GM10248 (cell line): ENCODE results near the gene FAM107B.

Source experiments
- CTCF ChIA-PET: fragments of 300-600 bp; sonication (Branson Sonifier 250); formaldehyde crosslinking; extraction: SDS; loops from one replicate; lab custom pipeline; 2021; ENCODE audit warnings: antibody characterized with exemption; lab: Yijun Ruan, JAX
- POLR2A ChIA-PET: fragments of 350-650 bp; sonication (Branson Sonifier 250); formaldehyde crosslinking; extraction: SDS; loops from one replicate; lab custom pipeline; 2020; ENCODE audit warnings: antibody characterized with exemption; lab: Yijun Ruan, JAX
- DNase-seq: peaks from one replicate; pipeline ENCODE4 v3.0.0; 2012; ENCODE audit errors: extremely low spot score
- CTCF ChIP-seq: IDR thresholded peaks from 2 replicates; pipeline ENCODE4 v1.5.1; 2012; ENCODE audit warnings: mild to moderate bottlenecking, low read depth; ENCODE audit errors: extremely low read depth, missing control alignments, control extremely low read depth

The FAM107B gene

GRCh38 chr10:14616465-14616864, 158.2 kb downstream of the FAM107B start:
- POLR2A ChIA-PET: no interaction called here
- TF ChIP-seq CTCF: no peak
- CTCF ChIA-PET: interaction anchor here (1.1 kb wide), 1 partner anchor 34 kb away, joined by 4 read pairs; no protein-coding TSS in a partner anchor
- DNase-seq: no peak

- TF ChIP-seq CTCF: no peak
- POLR2A ChIA-PET: no interaction called here
- CTCF ChIA-PET: interaction anchor here (3.8 kb wide), 1 partner anchor 11 kb away, joined by 13 read pairs; no protein-coding TSS in a partner anchor
- no peak for DNase-seq
Measured at GRCh38 chr10:14613588-14613920, 161.1 kb downstream of the FAM107B start.

GRCh38 chr10:14612873-14613587, 161.7 kb downstream of the FAM107B start:
- ChIA-PET CTCF (interaction anchor here (3.8 kb wide), 1 partner anchor 11 kb away, joined by 13 read pairs; no protein-coding TSS in a partner anchor), POLR2A (no interaction called here)
- TF ChIP-seq CTCF: no peak
- DNase-seq: no peak

- TF ChIP-seq CTCF: no peak
- ChIA-PET CTCF (interaction anchor here (0.7 to 3.8 kb wide), 3 partner anchors 12 to 114 kb away, joined by 3 to 13 read pairs (median 3); no protein-coding TSS in a partner anchor), POLR2A (no interaction called here)
- DNase-seq: no peak
Measured at GRCh38 chr10:14611968-14612693, 162.6 kb downstream of the FAM107B start.

- POLR2A ChIA-PET: no interaction called here
- DNase-seq: no peak
- CTCF ChIA-PET: interaction anchor here (0.8 to 1.4 kb wide), 4 partner anchors 14 to 269 kb away, joined by 3 to 4 read pairs (median 4); partner anchors contain the start of gene SUV39H2
- no peak for TF ChIP-seq CTCF
Measured at GRCh38 chr10:14609178-14609577, 165.5 kb downstream of the FAM107B start.

- CTCF ChIA-PET: interaction anchor here (1.0 to 1.4 kb wide), 2 partner anchors 40 to 215 kb away, joined by 3 to 4 read pairs; no protein-coding TSS in a partner anchor
- POLR2A ChIA-PET: interaction anchor here (0.5 kb wide), 2 partner anchors 13 to 19 kb away, joined by 3 to 4 read pairs; no protein-coding TSS in a partner anchor
Measured at GRCh38 chr10:14608381-14609001, 166.2 kb downstream of the FAM107B start.

More at GRCh38 chr10:14608381-14609001, 166.2 kb downstream of the FAM107B start:
- TF ChIP-seq CTCF: no peak
- peak; percentile 34 for DNase-seq
